NCI-H1417 (cell line): Measurements from ENCODE around the gene LY6G6D.
"Not testable (repeated sequence)": the region's sequence is repeated elsewhere in the genome, so short reads cannot be mapped to it uniquely, and the experiment has no call there.

Source experiments
- DNase-seq, 3 experiments: peaks; one replicate each; lab custom pipeline; 2025; lab: John Stamatoyannopoulos, UW

LY6G6D gene

DNA sequence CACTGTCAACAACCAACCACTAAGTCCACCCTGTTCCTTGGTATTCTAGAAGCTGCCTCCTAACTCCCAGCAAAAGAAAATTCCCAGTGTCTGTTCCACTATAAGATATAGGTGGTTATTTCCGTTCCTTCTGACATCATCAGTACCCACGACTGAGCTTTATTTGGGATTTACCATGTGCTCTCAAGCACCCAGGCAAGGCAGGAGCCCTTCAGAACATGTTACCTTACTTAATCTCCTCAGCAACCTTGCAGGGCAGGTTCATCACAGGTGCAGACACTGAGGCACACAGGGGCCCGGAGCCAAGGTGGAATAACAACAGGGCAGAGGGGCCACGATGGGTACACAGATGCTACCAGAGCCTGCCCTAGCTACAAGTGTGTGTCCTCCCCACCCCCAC, 22.8 kb upstream of the LY6G6D start:
- DNase-seq = no peak

DNA sequence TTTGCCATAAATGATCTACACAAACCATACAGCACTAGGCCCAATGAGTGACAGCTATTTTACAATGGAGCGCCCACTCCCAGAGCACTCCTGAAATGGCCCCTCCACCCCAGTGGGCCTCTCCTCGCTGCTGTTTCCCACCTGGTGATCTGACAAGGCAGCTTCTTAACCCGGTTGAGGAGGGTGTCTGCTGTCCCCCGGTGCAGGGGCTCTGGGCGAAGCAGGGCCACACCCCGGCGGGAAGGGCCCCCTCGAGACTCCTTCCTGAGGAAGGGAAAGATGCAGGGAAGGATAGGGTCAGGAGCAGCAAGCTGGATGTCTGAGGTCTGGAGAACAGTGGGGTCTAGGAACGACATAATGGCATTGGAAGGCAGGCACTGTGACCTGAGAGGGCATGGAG, 22.3 kb upstream of the LY6G6D start:
- no peak for DNase-seq

DNA sequence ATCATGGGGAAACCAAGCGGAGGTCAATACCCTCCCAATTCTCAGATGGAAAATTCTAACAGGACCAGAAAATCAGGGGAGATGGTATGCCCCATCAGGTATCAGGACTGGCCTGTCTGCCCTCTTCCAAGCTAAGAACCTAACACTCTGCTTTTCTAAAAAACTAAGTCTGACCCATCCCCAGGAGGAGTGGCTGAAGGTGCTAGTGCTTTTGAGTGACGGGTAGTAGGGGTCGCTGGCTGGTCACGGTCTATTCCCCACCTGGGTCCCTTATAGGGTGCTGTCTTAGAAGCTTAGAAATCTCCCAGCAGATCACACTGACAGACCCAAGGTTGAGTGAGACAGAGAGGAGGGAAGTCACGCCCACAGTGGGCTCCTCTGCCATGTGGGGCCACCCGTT, 21.6 kb upstream of the LY6G6D start:
- no peak for DNase-seq

DNA sequence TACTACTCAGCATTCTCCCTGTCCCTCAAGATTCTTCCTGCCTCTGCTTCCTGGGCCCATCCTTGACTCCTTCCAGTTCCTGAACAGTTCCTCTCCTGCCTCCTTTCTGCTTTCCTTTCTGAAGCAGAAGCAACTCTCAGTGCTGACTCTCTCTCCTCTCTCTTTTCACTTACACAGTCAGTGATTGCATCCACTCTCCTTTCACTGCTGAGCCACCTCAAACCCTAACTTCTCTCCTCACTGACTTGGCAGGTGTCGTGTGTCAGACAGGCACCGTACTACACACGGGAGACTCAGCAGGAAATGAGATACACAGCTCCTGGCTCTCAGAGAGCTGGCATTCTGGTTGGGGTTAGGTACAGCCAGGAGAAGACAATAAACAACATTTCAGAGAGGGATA, 17.6 kb upstream of the LY6G6D start:
- DNase-seq = no peak

DNA sequence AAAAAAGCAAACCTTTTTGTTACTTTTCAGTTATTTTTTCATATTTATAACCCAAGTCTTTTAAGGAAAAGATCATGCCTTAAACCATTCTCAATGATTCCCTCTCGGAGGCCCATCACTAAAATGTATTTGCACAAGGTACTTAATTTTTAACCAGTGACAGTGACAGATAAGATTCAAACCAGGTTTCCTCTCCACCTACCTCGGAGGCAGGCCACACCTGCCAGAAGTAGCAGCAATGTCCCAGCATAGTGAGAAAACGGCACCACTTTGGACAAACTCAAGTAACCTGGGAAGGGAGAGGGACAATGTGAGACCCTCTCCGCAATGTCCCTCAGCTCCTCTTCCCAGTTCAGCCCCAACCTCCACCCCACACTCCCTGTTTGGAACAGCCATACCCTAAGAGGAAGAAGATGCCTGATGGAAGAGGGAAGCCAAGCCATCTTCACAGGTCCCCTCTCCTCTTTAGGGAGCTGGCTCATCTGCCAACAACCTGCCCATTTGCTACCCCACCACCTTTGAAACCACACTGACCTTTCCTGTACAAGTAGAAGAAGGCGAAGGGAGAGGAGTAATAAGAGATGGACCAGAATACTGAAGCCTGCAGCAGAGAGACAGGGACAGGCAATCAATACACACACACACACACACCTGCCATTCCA, 14.3 kb upstream of the LY6G6D start:
- DNase-seq = no peak

DNA sequence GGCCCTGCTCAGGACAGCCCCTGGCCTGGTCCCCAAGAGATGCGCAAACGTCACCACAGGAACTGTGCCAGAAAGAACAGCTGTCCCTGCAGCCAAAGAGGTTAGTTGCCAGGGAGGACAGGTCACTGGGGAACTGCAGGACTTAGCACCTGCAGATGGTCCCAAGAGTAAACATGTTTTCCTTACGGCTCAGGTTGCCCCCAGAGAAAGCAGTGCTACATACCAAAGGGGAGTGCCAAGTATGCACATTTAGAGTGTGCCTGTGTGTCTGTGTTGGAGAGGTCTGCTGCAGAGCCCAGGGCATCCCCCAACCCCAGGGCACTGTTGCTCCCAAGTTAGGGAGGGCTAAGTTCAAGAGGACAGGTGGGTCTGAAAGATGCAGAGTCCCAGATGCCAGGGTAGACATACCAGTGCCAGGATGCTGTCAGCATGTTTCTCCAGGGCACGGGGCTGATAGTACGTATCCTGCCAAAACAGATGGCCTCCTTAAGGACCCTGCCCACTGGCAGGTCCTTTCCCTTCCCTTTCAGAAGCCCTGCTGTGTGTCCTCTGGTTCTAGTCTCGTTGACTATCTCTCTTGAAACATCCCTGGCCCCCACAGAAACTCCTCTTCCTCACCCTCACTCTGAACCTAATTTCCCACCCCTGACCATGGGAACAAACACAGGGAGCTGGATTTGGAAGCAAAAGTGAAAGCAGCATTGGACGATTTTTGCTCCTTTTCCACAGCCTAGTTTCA, 13.3 kb upstream of the LY6G6D start:
- DNase-seq = peak in 1 of 3 experiments; percentile 64

DNA sequence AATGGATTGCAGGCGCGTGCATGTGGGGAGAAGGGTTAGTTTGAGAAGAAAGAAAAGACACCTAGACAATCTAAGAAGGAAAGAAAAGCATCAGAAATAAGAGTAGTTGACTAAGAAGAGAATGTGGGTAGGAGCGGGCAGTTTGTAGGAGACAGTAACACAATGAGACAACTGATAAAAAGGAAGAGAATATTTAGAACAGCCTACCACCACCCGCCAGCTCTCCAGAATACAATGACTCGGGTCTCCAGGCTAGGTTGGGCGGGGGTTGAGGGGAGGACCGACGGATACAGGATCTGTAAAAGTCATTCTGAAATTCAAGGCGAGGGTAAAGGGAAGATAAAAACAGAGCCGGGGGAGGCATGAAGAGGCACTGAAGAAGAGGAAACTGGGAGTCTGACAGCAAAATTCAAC, 12.7 kb upstream of the LY6G6D start:
- peak in 1 of 3 experiments; percentile 53 for DNase-seq

DNA sequence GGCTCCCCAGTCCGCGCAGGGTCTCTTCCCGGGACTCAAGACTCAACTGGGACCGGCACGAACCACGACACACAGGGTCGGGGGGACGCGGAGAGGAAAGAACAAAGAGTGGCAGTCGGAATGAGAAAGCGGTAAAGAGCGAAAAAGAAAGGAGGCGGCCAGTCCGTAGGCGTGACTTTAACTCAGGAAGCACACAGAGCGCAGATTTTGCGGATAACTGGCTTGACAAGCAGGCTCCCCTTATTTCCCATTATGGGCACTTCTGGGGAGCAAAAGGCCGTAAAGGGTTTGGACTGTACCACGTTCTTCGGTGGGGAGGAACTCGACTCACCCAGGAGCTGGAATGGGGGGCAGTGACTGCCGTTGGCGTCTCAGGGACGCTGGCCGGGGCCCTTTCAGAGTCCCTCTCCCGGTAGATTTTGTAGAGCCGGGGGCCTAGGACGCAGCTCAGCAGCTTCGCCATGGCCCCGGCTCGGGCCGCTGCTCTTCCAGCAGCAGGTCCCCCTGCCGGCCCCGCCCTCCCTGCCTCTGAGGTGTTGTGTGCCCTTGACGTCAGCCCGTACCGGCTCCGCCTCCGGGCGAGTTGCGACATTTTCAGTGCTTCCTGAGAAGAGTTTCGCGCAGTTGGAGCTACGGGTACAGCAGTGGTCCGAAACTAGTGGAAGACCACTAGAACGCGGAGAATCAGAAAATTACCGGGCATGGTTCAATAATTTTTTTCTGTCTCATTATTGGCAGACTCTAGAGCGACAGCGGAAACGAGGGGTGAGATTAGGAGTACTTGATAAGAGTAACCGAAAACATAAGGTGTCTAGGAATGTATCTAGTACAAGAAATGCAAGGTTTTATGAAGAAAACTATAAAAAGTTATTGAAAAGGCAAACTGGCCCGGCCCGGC, 12.1 kb upstream of the LY6G6D start, which contains the start of gene ABHD16A:
ABHD16A (minus strand) TSS at position 506 of the 898 bp plus-strand sequence; CDS start at position 463, 43 bp downstream.
- DNase-seq = peak; percentile 96 to 98 (median 98)

DNA sequence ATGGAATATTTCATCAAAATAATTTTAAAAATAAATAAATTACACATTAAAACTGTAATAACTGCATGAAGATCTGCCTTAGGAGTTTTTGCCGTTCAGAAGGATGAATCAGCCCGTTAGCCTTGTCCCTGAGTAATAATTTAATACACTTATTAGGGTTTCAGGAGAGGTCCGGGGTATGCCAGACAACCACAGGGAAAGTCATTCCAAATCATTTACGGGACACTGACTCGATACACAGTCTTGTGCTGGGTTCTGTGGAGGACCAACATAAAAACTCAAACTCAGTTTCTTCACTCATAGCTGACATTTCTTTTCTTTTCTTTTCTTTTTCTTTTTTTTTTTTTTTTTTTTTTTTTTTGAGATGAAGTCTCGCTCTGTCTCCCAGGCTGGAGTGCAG, 9.2 kb upstream of the LY6G6D start:
- DNase-seq = no peak

DNA sequence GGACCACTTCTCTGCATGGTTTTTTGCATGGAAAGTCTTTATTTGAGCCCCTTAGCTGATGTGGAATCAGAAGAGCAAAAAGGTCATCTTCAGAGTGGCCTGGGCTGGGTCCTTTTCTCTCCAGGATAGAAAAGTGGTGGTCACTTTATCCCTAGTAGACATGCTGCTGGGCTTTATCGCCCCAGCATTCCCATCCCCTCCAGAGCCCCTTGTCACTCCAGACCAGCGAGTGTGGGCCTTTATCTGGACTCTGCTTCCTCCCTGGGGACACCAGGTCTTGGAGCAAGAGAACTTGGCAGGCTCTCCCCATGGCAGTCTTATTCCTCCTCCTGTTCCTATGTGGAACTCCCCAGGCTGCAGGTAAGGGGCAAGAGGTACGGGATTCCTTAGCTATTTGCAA, 8.5 kb upstream of the LY6G6D start, which contains the start of gene LY6G6F:
LY6G6F (plus strand) TSS at position 268 of the 400 bp plus-strand sequence; CDS start at position 309, 41 bp downstream.
- DNase-seq = no peak

DNA sequence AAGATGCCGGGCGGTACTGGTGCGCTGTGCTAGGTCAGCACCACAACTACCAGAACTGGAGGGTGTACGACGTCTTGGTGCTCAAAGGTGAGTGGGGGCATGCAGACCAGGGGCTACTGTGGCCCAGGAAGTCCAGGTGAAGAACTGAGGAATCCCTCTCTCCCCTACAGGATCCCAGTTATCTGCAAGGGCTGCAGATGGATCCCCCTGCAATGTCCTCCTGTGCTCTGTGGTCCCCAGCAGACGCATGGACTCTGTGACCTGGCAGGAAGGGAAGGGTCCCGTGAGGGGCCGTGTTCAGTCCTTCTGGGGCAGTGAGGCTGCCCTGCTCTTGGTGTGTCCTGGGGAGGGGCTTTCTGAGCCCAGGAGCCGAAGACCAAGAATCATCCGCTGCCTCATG, 7.4 kb upstream of the LY6G6D start:
- DNase-seq = no peak

DNA sequence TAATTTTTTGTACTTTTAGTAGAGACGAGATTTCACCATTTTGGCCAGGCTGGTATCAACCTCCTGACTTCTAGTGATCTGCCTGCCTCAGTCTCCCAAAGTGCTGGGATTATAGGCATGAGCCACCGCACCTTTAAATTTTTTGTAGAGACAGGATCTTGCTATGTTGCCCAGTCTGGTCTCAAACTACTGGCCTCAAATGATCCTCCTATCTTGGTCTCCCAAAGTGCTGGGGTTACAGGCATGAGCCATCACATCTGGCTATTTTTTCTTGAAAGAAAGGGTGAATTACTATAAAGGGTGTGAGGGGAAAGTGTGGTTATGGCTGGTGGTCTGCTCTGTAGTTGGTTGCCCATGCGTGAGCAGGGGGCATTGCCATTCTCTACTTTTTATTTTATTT, 6.9 kb upstream of the LY6G6D start:
- no peak for DNase-seq

DNA sequence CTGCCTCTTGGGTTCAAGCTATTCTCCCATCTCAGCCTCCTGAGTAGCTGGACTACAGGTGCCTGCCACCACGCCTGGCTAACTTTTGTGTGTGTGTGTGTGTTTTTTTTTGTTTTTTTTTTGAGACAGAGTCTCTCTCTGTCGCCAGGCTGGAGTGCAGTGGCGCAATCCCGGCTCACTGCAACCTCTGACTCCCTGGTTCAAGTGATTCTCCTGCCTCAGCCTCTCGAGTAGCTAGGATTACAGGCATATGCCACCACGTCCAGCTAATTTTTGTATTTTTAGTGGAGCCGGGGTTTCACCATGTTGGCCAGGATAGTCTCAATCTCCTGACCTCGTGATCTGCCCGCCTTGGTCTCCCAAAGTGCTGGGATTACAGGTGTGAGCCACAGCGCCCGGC, 6.0 kb upstream of the LY6G6D start:
- not testable (repeated sequence) for DNase-seq

DNA sequence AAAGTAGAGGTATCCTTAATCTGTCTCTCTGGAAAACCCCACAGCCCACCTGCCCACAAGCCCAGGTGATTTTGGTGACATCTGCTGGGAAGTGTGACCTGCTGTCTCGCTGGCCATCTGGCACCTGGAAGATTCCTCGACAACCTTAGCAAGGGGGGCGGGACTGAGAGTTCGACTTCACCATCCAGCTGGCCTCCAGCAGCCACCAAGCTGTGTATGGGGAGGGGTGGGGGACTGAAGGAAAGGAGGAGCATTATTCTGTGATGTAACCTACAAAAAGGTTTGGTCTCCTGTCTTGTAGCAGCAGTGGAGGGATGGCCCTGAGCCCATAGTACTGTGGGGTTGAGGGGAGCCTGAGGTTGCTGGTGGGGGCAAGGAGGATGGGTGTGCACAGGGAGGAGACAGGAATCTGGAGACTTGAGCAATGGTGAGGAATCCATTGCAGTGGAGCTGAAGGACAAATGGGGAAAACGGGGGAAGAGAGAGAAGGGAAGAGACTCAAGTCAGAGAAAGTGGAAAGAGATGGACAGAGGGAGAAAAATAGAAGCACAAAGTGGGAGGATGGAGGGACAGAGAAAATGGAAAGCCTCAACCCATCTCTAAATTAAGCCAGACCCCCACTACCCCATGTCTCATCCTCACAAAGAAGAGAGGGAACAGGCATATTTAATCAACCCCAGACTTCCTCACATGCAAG, 4.5 kb upstream of the LY6G6D start:
- DNase-seq = no peak

DNA sequence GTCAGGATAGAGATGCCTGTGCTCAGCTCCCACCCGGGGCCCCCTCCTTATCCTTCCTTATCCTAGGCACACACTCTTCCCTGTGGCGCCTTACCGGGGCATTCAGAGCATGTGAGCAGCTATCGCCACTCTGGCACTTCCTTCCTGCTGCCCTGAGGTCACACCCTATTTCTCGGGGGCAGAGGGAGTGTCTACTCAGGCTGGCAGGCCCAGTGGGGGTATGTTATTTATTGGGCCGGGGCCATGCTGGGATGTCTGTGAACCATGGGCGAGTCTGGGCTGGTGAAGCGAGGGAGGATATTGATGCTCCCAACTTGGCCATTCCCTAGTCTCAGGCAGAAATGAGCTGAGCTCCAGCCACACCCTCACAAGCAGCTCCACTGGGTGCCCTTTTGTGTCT, 3.9 kb upstream of the LY6G6D start:
- peak in 2 of 3 experiments; percentile 24 to 28 for DNase-seq

DNA sequence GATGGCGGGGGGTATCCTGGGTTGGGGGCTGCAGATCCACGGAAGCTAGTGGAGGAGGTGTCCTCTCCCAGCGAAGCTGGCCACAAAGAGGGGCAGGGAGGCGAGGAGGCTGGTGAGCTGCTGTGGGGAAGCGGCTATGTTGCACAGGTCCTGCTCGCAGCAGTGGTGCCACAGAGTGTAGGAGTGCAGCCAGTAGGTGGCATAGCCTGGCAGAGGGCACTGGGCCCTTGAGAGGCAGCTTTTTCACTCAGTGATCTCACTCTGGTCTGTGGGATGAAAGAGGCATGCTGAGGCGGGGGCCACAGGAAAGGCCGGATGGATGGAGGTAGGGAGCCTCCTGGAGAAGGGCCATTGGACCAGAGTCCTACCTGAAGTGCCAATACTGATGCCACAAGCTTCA, 2.9 kb upstream of the LY6G6D start:
- DNase-seq = peak in 1 of 3 experiments; percentile 23

DNA sequence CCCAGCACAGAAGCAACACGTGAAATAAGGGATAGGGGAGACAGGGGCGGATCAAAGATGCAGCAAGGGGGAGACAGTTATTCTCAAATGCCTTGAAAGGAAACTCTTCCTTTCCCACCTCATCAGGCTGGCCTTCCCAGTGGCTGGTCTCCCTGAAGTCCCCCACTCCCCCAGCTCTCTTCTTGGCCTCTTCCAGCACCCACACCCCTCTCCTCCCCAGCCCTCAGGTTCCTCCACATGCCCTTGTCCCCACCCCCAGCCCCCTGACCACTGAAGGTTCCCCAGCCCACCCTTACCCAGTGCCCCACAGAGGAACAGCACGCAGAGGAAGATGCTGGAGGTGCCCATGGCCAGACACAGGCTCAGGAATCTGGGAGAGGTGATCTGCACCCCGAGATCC, 1.7 kb upstream of the LY6G6D start:
- DNase-seq = no peak

DNA sequence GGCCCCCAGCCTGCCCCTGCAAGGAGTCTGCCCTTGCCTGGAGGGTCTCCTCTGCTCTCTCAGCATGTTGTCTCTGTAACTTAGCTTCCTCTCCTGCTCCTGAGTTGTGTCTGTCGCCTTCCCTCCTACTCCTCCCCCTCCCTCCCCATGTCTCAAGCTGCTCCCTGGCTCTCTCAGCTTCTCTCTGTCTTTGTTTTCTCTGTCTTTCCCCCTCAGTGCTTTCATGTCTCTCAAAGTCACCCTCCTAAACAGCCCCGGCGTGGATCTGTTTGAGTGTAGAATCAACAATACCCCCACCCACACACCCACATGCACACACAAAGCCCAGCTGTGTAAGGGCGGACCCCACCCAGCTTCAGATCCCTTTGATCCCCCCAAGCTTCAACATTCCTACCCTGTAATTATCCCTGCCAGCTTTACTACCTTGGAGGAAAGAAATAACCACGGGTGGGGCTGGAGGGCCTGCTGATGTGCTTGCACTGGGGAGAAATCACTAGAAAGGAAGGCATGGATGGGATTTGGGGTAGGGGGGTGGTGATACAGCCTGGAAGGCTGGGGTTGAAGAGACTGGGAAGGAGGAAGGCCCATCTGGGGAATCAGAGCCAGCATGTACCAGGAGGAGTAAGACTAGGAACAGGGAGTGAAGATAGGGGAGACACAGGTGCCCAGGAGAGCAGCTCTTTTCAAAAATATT, 1.0 kb upstream of the LY6G6D start:
- DNase-seq = peak in 2 of 3 experiments; percentile 91 to 96

DNA sequence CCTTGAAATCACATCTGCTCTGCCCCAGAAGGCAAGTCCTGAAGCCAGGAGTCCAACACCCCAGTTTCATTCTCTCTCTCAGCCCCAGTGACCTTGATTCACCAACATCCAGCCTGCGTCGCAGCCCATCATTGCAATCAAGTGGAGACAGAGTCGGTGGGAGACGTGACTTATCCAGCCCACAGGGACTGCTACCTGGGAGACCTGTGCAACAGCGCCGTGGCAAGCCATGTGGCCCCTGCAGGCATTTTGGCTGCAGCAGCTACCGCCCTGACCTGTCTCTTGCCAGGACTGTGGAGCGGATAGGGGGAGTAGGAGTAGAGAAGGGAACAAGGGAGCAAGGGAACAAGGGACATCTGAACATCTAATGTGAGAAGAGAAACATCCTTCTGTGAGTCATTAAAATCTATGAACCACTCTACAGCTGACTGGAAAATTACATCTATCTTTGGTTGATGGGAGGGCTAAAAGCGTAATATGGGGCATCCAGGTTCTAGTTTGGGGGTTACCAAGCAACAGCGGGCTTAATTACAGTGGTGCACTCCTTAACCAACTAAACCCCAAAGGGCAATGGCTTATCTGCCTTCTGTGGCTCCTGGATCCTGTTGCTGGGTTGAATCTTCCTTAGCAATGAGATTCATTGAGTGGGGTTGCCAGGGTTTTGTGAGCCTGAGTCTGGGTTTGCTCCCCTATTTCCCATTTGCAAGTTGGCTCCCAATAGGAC, 2.5 kb downstream of the LY6G6D start:
- peak in 2 of 3 experiments; percentile 38 to 56 for DNase-seq

DNA sequence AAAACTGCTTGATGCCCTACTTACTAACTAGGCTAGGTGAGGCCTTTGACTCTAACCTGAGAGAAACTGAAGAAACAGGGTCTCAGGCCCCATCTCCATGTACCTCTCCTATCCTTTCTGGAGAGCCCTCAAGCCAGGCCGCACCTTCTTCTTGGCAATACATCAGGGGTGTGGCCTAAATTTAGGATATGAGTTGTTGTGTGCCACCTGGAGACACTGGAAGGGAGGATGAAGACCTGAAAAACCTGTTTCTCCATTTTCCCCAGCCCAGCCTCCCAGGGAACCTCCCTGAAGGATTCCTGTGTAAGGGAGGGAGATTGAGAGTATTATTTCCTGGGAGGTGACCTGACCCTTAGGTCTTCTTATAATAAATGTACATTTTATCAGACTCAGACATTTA, 3.1 kb downstream of the LY6G6D start:
- DNase-seq = peak in 2 of 3 experiments; percentile 64 to 86
